ENCODE measurements around the gene FEN1.

Gene FEN1

GRCh38 chr11:61827571-61828378 lies 35.1 kb downstream of the FEN1 start, which contains the start of gene FADS2:
Gene FADS2, plus strand, starts transcription at chr11:61828300. Its CDS starts 91 bp downstream, at chr11:61828391.
- DNase-seq = peak; percentile 95

GRCh38 chr11:61828379-61828628 lies 35.6 kb downstream of the FEN1 start:
- DNase-seq = no peak

GRCh38 chr11:61828629-61829407 lies 36.1 kb downstream of the FEN1 start:
- no peak for DNase-seq

- DNase-seq = no peak
Measured at GRCh38 chr11:61829806-61830205, 37.1 kb downstream of the FEN1 start.

GRCh38 chr11:61830237-61831105 lies 37.8 kb downstream of the FEN1 start:
- no peak for DNase-seq

GRCh38 chr11:61832207-61832606 lies 39.5 kb downstream of the FEN1 start:
- DNase-seq = no peak

- DNase-seq = peak; percentile 12
Measured at GRCh38 chr11:61832754-61833153, 40.0 kb downstream of the FEN1 start.

GRCh38 chr11:61833471-61833870 lies 40.8 kb downstream of the FEN1 start:
- no peak for DNase-seq

GRCh38 chr11:61833926-61834277 lies 41.2 kb downstream of the FEN1 start:
- no peak for DNase-seq

- peak; percentile 66 for DNase-seq
Measured at GRCh38 chr11:61834278-61835048, 41.8 kb downstream of the FEN1 start.

- DNase-seq = no peak
Measured at GRCh38 chr11:61836193-61836592, 43.5 kb downstream of the FEN1 start.

- no peak for DNase-seq
Measured at GRCh38 chr11:61837411-61838005, 44.8 kb downstream of the FEN1 start.

- no peak for DNase-seq
Measured at GRCh38 chr11:61838501-61838900, 45.8 kb downstream of the FEN1 start.

GRCh38 chr11:61838921-61839320 lies 46.2 kb downstream of the FEN1 start:
- DNase-seq = no peak

GRCh38 chr11:61839742-61840141 lies 47.0 kb downstream of the FEN1 start:
- no peak for DNase-seq

- no peak for DNase-seq
Measured at GRCh38 chr11:61840371-61840770, 47.7 kb downstream of the FEN1 start.

- DNase-seq = no peak
Measured at GRCh38 chr11:61841636-61842527, 49.2 kb downstream of the FEN1 start.

GRCh38 chr11:61842528-61842820 lies 49.8 kb downstream of the FEN1 start:
- no peak for DNase-seq

GRCh38 chr11:61844909-61845565 lies 52.3 kb downstream of the FEN1 start:
- DNase-seq = no peak

- DNase-seq = no peak
Measured at GRCh38 chr11:61846362-61847020, 53.8 kb downstream of the FEN1 start.
